Gastrocnemius medialis (tissue), 4 donors: ENCODE results near the gene TNIP3.

Experiments used
- CTCF ChIP-seq, 5 experiments: fragments of 450-650 bp in 3 of 5; fragments of 200-600 bp in 2 of 5; sonication (generic) in 2 of 5; IDR thresholded peaks in 4 of 5; conservative IDR thresholded peaks in 1 of 5; 1 replicate in 4 of 5; 2 replicates in 1 of 5; pipeline ENCODE4 v1.5.1; 2016 to 2019; ENCODE audit warnings: antibody characterized with exemption in 5 of 5, mild to moderate bottlenecking in 3 of 5, moderate library complexity in 3 of 5
- POLR2A ChIP-seq, 2 donors: fragments of 450-650 bp; IDR thresholded peaks; one replicate each; pipeline ENCODE4 v1.6.1; 2017; ENCODE audit warnings: antibody characterized with exemption in 2 of 2, mild to moderate bottlenecking in 2 of 2, moderate library complexity in 2 of 2

GRCh38 chr4:121164291-121164690 is at the start of gene TNIP3:
- no peak for TF ChIP-seq CTCF (IDR thresholded peaks at IDR 0.05 in 4 of 5, conservative IDR thresholded peaks at IDR 0.05 in 1 of 5)
- TF ChIP-seq POLR2A (IDR thresholded peaks at IDR 0.05) = no peak
